ENCODE measurements around the gene SH3BGRL3.

DNA sequence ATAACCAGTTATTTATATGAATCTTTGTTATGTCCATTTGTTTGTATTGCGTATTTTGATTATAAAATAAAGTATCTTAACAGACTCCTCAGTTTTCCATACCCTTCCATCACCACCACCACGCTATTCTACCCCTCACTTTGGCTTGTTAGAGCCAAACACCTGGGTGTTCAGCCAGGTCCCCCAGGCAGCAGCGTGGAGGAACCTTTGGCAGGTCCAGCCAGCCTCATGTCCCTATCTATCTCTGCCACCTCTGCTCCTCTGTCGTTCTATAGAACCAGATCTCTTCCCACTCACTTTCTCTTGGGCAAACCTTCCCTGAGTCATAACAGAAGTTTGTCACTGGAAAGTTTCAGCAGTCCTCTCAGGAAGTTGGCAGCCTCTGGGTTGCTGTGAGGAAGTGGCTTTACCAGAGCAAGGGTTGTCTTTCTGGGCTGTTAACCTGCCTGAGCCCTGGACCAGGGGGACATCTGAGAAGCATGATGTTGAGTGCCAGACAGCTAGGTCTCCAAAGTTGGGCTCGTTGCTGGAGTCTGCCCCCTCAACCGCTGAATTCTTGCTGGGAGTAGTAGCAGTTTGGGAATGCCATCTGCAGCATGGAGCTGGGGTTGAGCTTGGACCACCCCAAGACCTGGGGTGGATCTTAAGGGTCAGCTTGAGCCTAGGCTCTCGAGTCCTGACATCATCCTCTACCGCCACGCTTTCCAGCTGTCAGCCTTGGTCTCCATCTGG is 996 bp upstream of the SH3BGRL3 start:
- TF ChIP-seq YY1 (IDR thresholded peaks at IDR 0.05; ENCODE audit: insufficient read depth, insufficient read length) (no peak), ZNF274 (IDR thresholded peaks at IDR 0.05; ENCODE audit: low read depth, low read length) (no peak)
